Right lobe of liver (tissue), 4 donors: ENCODE measurements around the gene KCNIP3.
"Not testable (repeated sequence)": the region's sequence is repeated elsewhere in the genome, so short reads cannot be mapped to it uniquely, and the experiment has no call there.

Experiments
- POLR2A ChIP-seq: fragments of 450-650 bp; IDR thresholded peaks from one replicate; pipeline ENCODE4 v1.6.1; 2017; ENCODE audit warnings: antibody characterized with exemption, mild to moderate bottlenecking
- TF ChIP-seq, protein P1 (sequence below), 4 donors: fragments of 200-600 bp in 3 of 4; fragments of 450-650 bp in 1 of 4; IDR thresholded peaks; one replicate each; pipeline versions ENCODE4 v1.5.1 to v1.8.0; 2016 to 2022; ENCODE audit warnings: antibody characterized with exemption in 4 of 4, mild to moderate bottlenecking in 2 of 4
- donor health status: DM: no; HTN: no; CAD: no.
- donor health status: DM: no; HTN: no; CAD: no.
- donor health status: DM: no; HTN: yes; CAD: no.

GRCh38 chr2:95427196-95427867 lies 130.2 kb downstream of the KCNIP3 start:
- TF ChIP-seq POLR2A, result not testable (repeated sequence)
- TF ChIP-seq, protein P1, sequence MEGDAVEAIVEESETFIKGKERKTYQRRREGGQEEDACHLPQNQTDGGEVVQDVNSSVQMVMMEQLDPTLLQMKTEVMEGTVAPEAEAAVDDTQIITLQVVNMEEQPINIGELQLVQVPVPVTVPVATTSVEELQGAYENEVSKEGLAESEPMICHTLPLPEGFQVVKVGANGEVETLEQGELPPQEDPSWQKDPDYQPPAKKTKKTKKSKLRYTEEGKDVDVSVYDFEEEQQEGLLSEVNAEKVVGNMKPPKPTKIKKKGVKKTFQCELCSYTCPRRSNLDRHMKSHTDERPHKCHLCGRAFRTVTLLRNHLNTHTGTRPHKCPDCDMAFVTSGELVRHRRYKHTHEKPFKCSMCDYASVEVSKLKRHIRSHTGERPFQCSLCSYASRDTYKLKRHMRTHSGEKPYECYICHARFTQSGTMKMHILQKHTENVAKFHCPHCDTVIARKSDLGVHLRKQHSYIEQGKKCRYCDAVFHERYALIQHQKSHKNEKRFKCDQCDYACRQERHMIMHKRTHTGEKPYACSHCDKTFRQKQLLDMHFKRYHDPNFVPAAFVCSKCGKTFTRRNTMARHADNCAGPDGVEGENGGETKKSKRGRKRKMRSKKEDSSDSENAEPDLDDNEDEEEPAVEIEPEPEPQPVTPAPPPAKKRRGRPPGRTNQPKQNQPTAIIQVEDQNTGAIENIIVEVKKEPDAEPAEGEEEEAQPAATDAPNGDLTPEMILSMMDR (IDR thresholded peaks at IDR 0.05), result not testable (repeated sequence)
